Stimulated activated CD4-positive, alpha-beta T cell treated with anti-CD3 and anti-CD28 coated beads, Interleukin-12 subunit alpha, Interleukin-12 subunit beta, amount 100 ng/mL, for 4 hours (primary cell): ENCODE measurements around the gene CXCL6.

Source experiments
- DNase-seq: peaks from one replicate; pipeline ENCODE4 v3.0.0-alpha.2; 2020

CXCL6 gene

GRCh38 chr4:73868206-73869129 lies 32.0 kb downstream of the CXCL6 start:
- no peak for DNase-seq

DNA sequence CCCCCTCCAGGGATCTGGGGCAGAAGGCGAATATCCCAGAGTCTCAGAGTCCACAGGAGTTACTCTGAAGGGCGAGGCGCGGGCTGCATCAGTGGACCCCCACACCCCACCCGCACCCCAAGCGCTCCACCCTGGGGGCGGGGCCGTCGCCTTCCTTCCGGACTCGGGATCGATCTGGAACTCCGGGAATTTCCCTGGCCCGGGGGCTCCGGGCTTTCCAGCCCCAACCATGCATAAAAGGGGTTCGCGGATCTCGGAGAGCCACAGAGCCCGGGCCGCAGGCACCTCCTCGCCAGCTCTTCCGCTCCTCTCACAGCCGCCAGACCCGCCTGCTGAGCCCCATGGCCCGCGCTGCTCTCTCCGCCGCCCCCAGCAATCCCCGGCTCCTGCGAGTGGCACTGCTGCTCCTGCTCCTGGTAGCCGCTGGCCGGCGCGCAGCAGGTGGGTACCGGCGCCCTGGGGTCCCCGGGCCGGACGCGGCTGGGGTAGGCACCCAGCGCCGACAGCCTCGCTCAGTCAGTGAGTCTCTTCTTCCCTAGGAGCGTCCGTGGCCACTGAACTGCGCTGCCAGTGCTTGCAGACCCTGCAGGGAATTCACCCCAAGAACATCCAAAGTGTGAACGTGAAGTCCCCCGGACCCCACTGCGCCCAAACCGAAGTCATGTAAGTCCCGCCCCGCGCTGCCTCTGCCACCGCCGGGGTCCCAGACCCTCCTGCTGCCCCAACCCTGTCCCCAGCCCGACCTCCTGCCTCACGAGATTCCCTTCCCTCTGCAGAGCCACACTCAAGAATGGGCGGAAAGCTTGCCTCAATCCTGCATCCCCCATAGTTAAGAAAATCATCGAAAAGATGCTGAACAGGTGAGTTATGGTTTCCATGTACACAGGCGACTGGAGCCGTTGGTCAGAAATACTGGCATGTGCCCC lies 32.9 kb downstream of the CXCL6 start, which contains the start of gene CXCL1:
CXCL1 (plus strand) TSS at position 264 of the 926 bp plus-strand sequence; CDS start at position 342, 78 bp downstream.
- no peak for DNase-seq

- DNase-seq: no peak
Measured at GRCh38 chr4:73870260-73870659, 33.8 kb downstream of the CXCL6 start.

GRCh38 chr4:73870768-73871167 lies 34.3 kb downstream of the CXCL6 start:
- no peak for DNase-seq

DNA sequence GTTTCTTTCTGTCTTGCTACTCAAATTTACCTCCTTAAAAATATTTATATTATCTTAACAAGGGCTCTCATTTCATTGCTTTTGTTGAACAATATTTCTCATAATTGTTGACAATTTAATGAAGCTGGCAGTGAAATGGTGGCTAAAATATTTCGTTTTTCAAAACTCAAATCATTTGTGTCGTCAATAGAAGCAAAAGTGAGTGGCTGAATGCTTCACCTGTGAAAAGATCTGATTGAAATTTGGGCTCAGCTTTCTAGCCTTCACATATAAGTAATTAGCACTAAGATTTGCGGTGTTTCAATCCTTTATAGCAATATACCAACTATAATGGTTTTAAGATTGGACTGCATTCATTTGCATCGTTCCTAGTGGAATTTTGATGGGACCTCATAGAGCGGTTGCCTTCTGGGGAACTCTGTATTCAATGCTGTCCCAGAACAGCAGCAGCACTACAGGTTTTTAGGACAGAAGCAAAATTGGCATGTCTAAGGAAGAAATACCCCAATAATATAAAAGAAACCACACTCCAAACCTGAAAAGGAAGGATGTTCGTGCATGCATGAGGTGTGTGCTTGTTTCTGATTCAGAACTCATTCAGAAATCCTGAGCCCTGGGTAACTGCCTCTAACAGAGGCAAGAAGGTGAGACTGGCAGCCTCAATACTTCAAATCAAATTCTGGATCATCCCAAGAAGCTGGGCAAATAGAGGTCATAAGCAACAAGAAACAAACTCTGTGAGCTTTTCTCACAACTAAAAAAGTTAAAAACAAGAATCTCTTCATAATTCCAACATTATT lies 35.2 kb downstream of the CXCL6 start:
- DNase-seq: no peak

DNA sequence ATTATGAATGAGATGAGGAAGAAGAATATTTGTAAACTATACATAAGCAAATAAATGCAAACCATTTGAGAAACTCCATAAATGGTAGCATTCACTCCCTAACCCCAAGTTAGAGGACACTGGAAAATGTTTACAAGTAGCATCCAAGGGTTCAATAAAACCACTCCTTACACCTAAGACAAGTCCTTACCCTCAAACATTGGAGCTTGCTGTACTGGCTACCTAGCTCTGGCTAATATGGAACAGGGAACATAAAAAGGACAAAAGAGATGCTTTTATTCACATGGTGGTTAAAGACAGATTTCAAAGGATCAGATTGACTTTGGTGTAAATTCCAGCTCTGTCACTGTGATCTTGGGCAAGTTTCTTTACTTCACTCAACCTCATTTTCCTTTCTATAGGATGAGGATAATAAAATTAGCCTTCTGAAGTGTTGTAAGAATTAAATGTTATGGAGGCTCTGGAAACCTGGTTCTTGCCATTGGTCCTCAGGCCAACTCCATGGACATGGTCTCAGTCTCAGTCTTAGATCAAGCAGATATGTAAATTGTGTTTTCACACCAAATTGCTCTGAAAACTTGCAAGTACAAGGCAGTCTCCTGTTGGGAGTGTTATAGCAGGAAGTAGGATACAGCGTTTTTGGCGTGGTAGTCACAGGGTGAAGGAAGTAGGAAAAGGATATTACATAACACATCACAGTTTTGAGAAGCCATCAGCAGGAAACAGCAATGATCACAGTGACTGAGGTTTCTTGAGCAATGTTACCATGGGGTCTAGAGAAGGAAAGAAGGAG lies 36.0 kb downstream of the CXCL6 start:
- DNase-seq: no peak

DNA sequence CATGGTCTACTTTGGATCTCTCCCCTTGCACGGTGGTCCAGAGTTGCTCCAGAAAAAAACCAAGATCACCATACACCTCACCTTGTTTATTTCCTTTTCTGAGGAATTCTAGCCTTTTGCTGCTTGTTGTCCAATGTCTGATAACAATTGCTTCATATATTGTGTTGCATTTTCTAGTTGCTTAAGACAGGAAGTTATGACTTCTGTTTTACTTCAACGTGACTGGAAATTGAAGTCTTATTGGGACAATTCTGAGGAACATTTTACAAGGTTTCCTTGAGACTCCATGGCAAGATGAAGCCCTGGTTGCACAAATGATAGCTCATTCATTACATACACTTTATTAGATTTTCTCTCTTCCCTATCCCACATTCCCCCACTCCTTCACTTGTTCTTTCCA lies 37.9 kb downstream of the CXCL6 start:
- DNase-seq: no peak

DNA sequence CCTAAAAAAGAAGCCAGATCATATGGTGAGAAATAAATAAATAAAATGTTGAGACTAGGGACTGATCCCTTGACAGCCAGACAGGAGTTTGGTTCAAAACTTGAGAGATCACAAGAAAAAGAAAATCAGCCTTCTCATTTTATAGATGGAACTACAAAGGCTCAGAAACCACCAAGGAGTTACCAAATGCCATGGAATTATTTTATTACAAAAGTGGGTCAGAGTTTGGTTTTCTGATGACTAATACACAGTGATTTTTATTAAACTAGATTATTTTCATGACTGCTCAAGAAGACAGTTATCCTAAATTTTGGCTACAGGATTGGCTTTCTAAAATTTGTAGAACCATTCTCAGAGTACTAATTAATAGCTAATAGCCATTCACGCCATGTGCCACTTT lies 38.9 kb downstream of the CXCL6 start:
- DNase-seq: no peak

- no peak for DNase-seq
Measured at GRCh38 chr4:73883306-73883705, 46.8 kb downstream of the CXCL6 start.

DNA sequence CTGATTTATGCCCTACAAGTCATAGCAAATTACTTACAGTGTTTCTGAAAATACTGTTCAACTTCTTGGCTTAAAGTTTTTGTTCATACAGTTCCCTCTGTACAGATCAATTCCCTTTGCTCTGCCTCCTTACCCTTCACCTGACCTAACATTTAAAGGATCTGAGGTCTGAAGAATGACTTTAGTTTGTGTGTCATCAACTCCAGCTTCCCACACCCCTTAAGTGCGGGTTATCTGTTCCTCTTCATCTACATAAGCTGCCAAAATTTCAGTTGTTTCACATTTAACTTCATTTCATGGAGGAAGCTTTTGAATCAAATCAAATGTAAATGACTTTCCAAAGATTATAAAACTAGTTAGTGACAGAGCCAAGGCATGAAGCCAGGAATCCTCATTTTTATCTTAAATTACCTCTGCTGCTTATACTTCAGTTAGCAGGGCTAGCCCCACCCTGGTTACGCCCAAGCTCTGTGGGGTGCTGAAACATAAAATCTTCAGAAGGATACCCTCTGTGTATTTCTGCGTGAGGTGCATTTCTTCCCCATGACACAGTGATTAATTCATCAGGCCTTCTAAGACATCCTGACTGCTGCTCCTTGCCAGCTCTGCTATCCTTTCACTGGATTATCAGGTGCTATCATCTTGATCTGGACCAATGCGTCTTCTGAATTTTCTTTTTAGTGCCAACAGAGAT lies 49.2 kb downstream of the CXCL6 start:
- no peak for DNase-seq
